Muscle of back (tissue), 11 donors: ENCODE data around the gene DYRK3. TPM values are rescaled to one million over a fixed set of nuclear protein-coding genes. Genes with fewer than 3 reads are reported as not detected.

Source experiments
- DNase-seq, 3 donors: peaks; one replicate each; pipeline versions ENCODE4 v3.0.0 to v3.0.0-alpha.2; 2013
- polyA plus RNA-seq, 10 donors: library from polyadenylated mRNA; unstranded; fragments of 120-200 nt; gene quantifications; one replicate each; pipeline ENCODE4 v1.2.1, GENCODE V29; 2013; ENCODE audit not compliant: insufficient read length in 10 of 10

The DYRK3 gene
- polyA plus RNA-seq, 10 donors, result 2.8 to 6.2 (median 4.3) TPM

GRCh38 chr1:206658981-206659273 lies 23.6 kb downstream of the DYRK3 start:
- no peak for DNase-seq

- no peak for DNase-seq
These were observed 24.8 kb downstream of the DYRK3 start for GRCh38 chr1:206660136-206660535.

GRCh38 chr1:206661161-206661820 lies 26.0 kb downstream of the DYRK3 start:
- DNase-seq, result no peak

- no peak for DNase-seq
These were observed 27.2 kb downstream of the DYRK3 start for GRCh38 chr1:206662396-206663092.

GRCh38 chr1:206663362-206663761 lies 28.0 kb downstream of the DYRK3 start:
- DNase-seq, result no peak

- DNase-seq, result peak; percentile 64 to 85 (median 78)
These were observed 28.7 kb downstream of the DYRK3 start for GRCh38 chr1:206663832-206664652.

GRCh38 chr1:206664740-206665139 lies 29.4 kb downstream of the DYRK3 start:
- no peak for DNase-seq

GRCh38 chr1:206666031-206666561 lies 30.8 kb downstream of the DYRK3 start:
- no peak for DNase-seq

GRCh38 chr1:206666954-206667665 lies 31.8 kb downstream of the DYRK3 start:
- no peak for DNase-seq

GRCh38 chr1:206668351-206668750 lies 33.0 kb downstream of the DYRK3 start:
- no peak for DNase-seq

- no peak for DNase-seq
These were observed 33.6 kb downstream of the DYRK3 start for GRCh38 chr1:206668874-206669410.

GRCh38 chr1:206672011-206672688 lies 36.8 kb downstream of the DYRK3 start:
- no peak for DNase-seq

- DNase-seq, result no peak
These were observed 37.8 kb downstream of the DYRK3 start for GRCh38 chr1:206672844-206673758.

GRCh38 chr1:206674236-206674635 lies 38.9 kb downstream of the DYRK3 start:
- DNase-seq, result no peak

- peak in 1 of 3 donors; percentile 95 for DNase-seq
These were observed 39.4 kb downstream of the DYRK3 start for GRCh38 chr1:206674745-206675175.

GRCh38 chr1:206676499-206676898 lies 41.2 kb downstream of the DYRK3 start:
- DNase-seq, result no peak

- DNase-seq, result no peak
These were observed 43.2 kb downstream of the DYRK3 start for GRCh38 chr1:206678490-206678889.

- DNase-seq, result no peak
These were observed 44.4 kb downstream of the DYRK3 start for GRCh38 chr1:206679738-206680211.

GRCh38 chr1:206680279-206680678 lies 44.9 kb downstream of the DYRK3 start:
- no peak for DNase-seq

GRCh38 chr1:206681359-206681758 lies 46.0 kb downstream of the DYRK3 start:
- no peak for DNase-seq
